ENCODE data around the gene GLT1D1. TPM values are rescaled to one million over a fixed set of nuclear protein-coding genes. Genes with fewer than 3 reads are reported as not detected.

The GLT1D1 gene
- total and polyA plus RNA-seq, 2 donors (not counting 3 experiments of a cell fraction or from before 2014, with no cell fraction given): not detected

- no peak overlapping the region for H3K4me3 ChIP-seq (replicated peaks in 1 of 3; ENCODE audit: insufficient read depth in 1 of 3, low read depth in 1 of 3, low read length in 3 of 3)
- no peaks in the 10 kb centered on the region for H3K9me3 ChIP-seq (replicated peaks; ENCODE audit: control insufficient read depth, insufficient read depth, low read length)
- no peak for TF ChIP-seq JUN (IDR thresholded peaks at IDR 0.05; ENCODE audit: borderline replicate concordance, insufficient read depth, insufficient read length, low read depth)
- TF ChIP-seq FOS (IDR thresholded peaks at IDR 0.05; ENCODE audit: borderline replicate concordance, insufficient read depth, low read length): no peak
- no peak for TF ChIP-seq CTCF (IDR thresholded peaks at IDR 0.05; ENCODE audit: extremely low read depth in 1 of 2, insufficient read depth in 1 of 2, low read depth in 1 of 2, low read length in 2 of 2)
- no peak for TF ChIP-seq POLR2A (IDR thresholded peaks at IDR 0.05; ENCODE audit: low read depth, low read length)
- TF ChIP-seq EZH2 (IDR thresholded peaks at IDR 0.05; ENCODE audit: borderline replicate concordance, low read depth, low read length, severe bottlenecking): no peak
- TF ChIP-seq MYC (IDR thresholded peaks at IDR 0.05; ENCODE audit: low read depth, low read length): no peak
- TF ChIP-seq, protein P1, sequence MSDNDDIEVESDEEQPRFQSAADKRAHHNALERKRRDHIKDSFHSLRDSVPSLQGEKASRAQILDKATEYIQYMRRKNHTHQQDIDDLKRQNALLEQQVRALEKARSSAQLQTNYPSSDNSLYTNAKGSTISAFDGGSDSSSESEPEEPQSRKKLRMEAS (IDR thresholded peaks at IDR 0.05; ENCODE audit: insufficient read depth, insufficient read length): no peak
- TF ChIP-seq GATA2 (IDR thresholded peaks at IDR 0.05; ENCODE audit: insufficient read depth, insufficient read length, low read depth, low read length): no peak
- no peak for TF ChIP-seq POLR2AphosphoS5 (IDR thresholded peaks at IDR 0.05; ENCODE audit: insufficient read depth, low read depth, low read length)
- H3K9ac ChIP-seq (replicated peaks; ENCODE audit: extremely low read depth, insufficient read depth, low read length): no peak overlapping the region
- dilution Hi-C loops (cut with MboI; ENCODE audit: extremely low pct_ligation_motif_present, low sequenced_read_pairs) (no loop called here), intact Hi-C loops (cut with micrococcal nuclease) (no loop called here)
- FAIRE-seq (no peak), DNase-seq (ENCODE audit: low read depth, low spot score) (no peak)
- H3K27ac ChIP-seq (ENCODE audit: insufficient read depth, low read depth, low read length): no peak overlapping the region
- H3K27me3 ChIP-seq (ENCODE audit: control insufficient read depth in 2 of 2, insufficient read depth in 2 of 2, low read length in 2 of 2): no peaks in the 10 kb centered on the region
- POLR2A ChIA-PET: no interaction called here
- no peaks in the 10 kb centered on the region for H3K79me2 ChIP-seq (ENCODE audit: control insufficient read depth, insufficient read depth, low read length)
- H3K4me2 ChIP-seq (ENCODE audit: insufficient read depth, low read length): no peak overlapping the region
- no peaks in the 10 kb centered on the region for H3K9me1 ChIP-seq (replicated peaks; ENCODE audit: control insufficient read depth, extremely low read depth, insufficient read depth, low read length)
- H3K4me1 ChIP-seq (ENCODE audit: control insufficient read depth, extremely low read depth, insufficient read depth, low read length): no peaks in the 10 kb centered on the region
- no TSS peak for BruUV-seq (replicated peaks)
- H2AFZ ChIP-seq (ENCODE audit: low read depth, low read length): no peak overlapping the region
- no peaks in the 10 kb centered on the region for H4K20me1 ChIP-seq (replicated peaks; ENCODE audit: control insufficient read depth, extremely low read depth, insufficient read depth, low read length)
- H3K36me3 ChIP-seq (ENCODE audit: control insufficient read depth in 2 of 2, extremely low read depth in 1 of 2, insufficient read depth in 2 of 2, low read length in 2 of 2): no peaks in the 10 kb centered on the region
- CTCF ChIA-PET: no interaction called here
These were observed 19.0 kb downstream of the GLT1D1 start for GRCh38 chr12:128872303-128872702.

All from endothelial cell of umbilical vein (primary cell).